ENCODE data around the gene PLPPR3.

- TF ChIP-seq, protein P1, sequence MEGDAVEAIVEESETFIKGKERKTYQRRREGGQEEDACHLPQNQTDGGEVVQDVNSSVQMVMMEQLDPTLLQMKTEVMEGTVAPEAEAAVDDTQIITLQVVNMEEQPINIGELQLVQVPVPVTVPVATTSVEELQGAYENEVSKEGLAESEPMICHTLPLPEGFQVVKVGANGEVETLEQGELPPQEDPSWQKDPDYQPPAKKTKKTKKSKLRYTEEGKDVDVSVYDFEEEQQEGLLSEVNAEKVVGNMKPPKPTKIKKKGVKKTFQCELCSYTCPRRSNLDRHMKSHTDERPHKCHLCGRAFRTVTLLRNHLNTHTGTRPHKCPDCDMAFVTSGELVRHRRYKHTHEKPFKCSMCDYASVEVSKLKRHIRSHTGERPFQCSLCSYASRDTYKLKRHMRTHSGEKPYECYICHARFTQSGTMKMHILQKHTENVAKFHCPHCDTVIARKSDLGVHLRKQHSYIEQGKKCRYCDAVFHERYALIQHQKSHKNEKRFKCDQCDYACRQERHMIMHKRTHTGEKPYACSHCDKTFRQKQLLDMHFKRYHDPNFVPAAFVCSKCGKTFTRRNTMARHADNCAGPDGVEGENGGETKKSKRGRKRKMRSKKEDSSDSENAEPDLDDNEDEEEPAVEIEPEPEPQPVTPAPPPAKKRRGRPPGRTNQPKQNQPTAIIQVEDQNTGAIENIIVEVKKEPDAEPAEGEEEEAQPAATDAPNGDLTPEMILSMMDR (IDR thresholded peaks at IDR 0.05): no peak
- no peak for TF ChIP-seq POLR2A (IDR thresholded peaks at IDR 0.05)
- no peak for TF ChIP-seq POLR2AphosphoS5 (IDR thresholded peaks at IDR 0.05)
Measured at GRCh38 chr19:821825-822503, at the start of gene PLPPR3.
